Uterus (tissue), 2 donors: ENCODE results near the gene EPC1.

Experiments used
- POLR2A ChIP-seq, 2 donors: fragments of 450-650 bp; IDR thresholded peaks; one replicate each; pipeline ENCODE4 v1.6.1; 2016; ENCODE audit warnings: antibody characterized with exemption in 2 of 2, mild to moderate bottlenecking in 1 of 2, moderate library complexity in 1 of 2
- TF ChIP-seq, protein P1 (sequence below), 4 experiments: fragments of 200-600 bp in 2 of 4; fragments of 450-650 bp in 2 of 4; sonication (generic) in 2 of 4; IDR thresholded peaks; one replicate each; pipeline ENCODE4 v1.5.1; 2016 to 2019; ENCODE audit warnings: antibody characterized with exemption in 4 of 4, mild to moderate bottlenecking in 2 of 4, moderate library complexity in 1 of 4

GRCh38 chr10:32244011-32244410 is 102.9 kb downstream of the EPC1 start:
- TF ChIP-seq, protein P1, sequence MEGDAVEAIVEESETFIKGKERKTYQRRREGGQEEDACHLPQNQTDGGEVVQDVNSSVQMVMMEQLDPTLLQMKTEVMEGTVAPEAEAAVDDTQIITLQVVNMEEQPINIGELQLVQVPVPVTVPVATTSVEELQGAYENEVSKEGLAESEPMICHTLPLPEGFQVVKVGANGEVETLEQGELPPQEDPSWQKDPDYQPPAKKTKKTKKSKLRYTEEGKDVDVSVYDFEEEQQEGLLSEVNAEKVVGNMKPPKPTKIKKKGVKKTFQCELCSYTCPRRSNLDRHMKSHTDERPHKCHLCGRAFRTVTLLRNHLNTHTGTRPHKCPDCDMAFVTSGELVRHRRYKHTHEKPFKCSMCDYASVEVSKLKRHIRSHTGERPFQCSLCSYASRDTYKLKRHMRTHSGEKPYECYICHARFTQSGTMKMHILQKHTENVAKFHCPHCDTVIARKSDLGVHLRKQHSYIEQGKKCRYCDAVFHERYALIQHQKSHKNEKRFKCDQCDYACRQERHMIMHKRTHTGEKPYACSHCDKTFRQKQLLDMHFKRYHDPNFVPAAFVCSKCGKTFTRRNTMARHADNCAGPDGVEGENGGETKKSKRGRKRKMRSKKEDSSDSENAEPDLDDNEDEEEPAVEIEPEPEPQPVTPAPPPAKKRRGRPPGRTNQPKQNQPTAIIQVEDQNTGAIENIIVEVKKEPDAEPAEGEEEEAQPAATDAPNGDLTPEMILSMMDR (IDR thresholded peaks at IDR 0.05) = no peak
- no peak for TF ChIP-seq POLR2A (IDR thresholded peaks at IDR 0.05)
